HT1080 (cell line): ENCODE results near the gene CHST8. TPM values are rescaled to one million over a fixed set of nuclear protein-coding genes. Genes with fewer than 3 reads are reported as not detected.

ENCODE experiments used
- total RNA-seq: library from RNA; depleted of rRNA; stranded (reverse); fragments of >200 nt; shearing (Covaris generic); gene quantifications from 2 replicates; pipeline ENCODE4 v1.2.3, GENCODE V29; 2014; rRNA removed

Gene CHST8
- total RNA-seq, 1 experiment from 2014 or later, result not detected

Other genes starting within 250 kb of the CHST8 start
- gene CEBPG, start 248.2 kb upstream of the CHST8 start, total RNA-seq, result 17.6 and 19.3 TPM in 2 replicates
- 79.9 and 90.9 TPM in 2 replicates for gene PEPD, start 100.2 kb upstream of the CHST8 start, total RNA-seq
- 47.9 and 58.5 TPM in 2 replicates for gene KCTD15, start 174.9 kb downstream of the CHST8 start, total RNA-seq